Measurements from ENCODE around the gene KCNJ5. TPM values are rescaled to one million over a fixed set of nuclear protein-coding genes. Genes with fewer than 3 reads are reported as not detected.

The KCNJ5 gene
- total RNA-seq, 4 donors from 2014 or later, result 0.47 to 1.9 TPM; not detected in 2

DNA sequence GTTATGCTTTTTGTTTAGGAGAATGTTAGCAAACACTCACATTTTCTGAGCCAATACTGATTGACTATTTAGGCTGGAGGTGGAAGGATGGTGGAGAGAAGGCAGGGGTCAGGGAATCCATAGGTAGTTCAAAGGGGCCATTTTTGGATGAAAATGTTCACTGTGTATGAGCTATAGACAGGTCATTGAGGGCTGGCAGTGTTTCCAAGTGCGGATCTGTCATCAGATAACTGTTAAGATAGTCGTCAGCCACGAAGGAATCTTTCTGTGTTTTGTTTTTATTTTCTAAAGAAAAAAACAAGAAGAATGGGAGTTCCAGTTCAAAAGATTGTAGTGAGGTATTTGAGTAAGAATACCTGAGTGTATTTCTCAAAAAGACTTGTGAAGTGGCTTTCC lies 3.1 kb downstream of the KCNJ5 start:
- TF ChIP-seq, protein P1, sequence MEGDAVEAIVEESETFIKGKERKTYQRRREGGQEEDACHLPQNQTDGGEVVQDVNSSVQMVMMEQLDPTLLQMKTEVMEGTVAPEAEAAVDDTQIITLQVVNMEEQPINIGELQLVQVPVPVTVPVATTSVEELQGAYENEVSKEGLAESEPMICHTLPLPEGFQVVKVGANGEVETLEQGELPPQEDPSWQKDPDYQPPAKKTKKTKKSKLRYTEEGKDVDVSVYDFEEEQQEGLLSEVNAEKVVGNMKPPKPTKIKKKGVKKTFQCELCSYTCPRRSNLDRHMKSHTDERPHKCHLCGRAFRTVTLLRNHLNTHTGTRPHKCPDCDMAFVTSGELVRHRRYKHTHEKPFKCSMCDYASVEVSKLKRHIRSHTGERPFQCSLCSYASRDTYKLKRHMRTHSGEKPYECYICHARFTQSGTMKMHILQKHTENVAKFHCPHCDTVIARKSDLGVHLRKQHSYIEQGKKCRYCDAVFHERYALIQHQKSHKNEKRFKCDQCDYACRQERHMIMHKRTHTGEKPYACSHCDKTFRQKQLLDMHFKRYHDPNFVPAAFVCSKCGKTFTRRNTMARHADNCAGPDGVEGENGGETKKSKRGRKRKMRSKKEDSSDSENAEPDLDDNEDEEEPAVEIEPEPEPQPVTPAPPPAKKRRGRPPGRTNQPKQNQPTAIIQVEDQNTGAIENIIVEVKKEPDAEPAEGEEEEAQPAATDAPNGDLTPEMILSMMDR (IDR thresholded peaks at IDR 0.05), result no peak
- no peak for TF ChIP-seq POLR2A (IDR thresholded peaks at IDR 0.05)
- H3K4me1 ChIP-seq, result peaks cover 14 to 59% (median 18%) of the 10 kb centered on the region in 3 donors
- H3K27me3 ChIP-seq, result peaks cover 0 to 29% (median 0%) of the 10 kb centered on the region in 4 donors
- intact Hi-C loops (cut with DNase I), result no loop called here
- no peaks in the 10 kb centered on the region for H3K9me3 ChIP-seq
- WGBS, 2 donors, result 88 to 89% methylated on average over 3 of the region's 3 CpGs
- H3K36me3 ChIP-seq, result no peaks in the 10 kb centered on the region
- no peak overlapping the region for H3K27ac ChIP-seq
- DNase-seq, result no peak
- H3K4me3 ChIP-seq, result no peak overlapping the region

DNA sequence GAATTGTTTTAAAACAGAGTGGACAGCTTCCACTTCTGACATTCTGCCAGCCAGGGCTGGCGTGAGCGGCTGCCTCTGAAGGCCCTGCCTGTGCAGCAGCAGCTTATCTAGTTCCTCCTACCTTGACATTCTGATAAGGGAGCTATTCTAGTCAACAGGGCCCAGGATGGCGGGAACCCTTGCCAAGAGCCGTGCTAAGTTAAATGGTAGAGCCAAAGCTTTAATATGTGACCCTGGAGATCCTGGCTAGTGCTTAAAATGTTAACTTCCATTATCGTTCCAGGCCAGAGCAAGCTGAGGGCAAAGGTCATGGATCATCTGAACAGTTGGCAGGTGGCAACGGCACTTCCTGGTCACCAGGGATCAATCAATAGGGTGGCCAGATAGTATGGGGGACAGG lies 3.5 kb downstream of the KCNJ5 start:
- intact Hi-C loops (cut with DNase I), result no loop called here
- peaks cover 0 to 25% (median 0%) of the 10 kb centered on the region in 4 donors for H3K27me3 ChIP-seq
- no peaks in the 10 kb centered on the region for H3K9me3 ChIP-seq
- H3K36me3 ChIP-seq, result no peaks in the 10 kb centered on the region
- 70 to 100% methylated on average over 4 to 6 of the region's 6 CpGs for WGBS, 2 donors
- no peak for DNase-seq
- no peak overlapping the region for H3K27ac ChIP-seq
- TF ChIP-seq, protein P1 (IDR thresholded peaks at IDR 0.05), result no peak
- TF ChIP-seq POLR2A (IDR thresholded peaks at IDR 0.05), result no peak
- H3K4me3 ChIP-seq, result no peak overlapping the region
- H3K4me1 ChIP-seq, result peaks cover 14 to 55% (median 18%) of the 10 kb centered on the region in 3 donors

DNA sequence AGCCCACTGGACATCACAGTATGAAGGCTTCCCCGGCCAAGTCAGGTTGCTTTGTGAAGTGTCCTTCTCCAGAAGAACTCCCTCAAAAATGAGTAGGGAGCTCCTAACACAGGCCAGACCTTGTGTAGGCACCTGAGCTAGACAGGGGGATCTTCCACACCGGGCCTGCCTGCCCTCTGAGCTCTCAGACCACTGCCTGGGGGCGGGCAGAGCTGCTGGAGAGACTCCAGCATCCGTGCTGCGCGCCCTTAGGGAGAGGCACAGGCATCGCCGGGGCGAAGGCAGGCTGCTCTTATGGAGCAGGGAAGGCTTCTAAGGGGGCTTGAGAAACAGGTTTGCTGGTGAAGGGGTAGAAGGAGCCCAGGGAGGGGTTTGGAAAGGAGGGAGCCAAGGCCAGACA lies 4.4 kb downstream of the KCNJ5 start:
- 72 to 88% methylated on average over 5 to 8 of the region's 9 CpGs for WGBS, 2 donors
- intact Hi-C loops (cut with DNase I), result no loop called here
- H3K9me3 ChIP-seq, result no peaks in the 10 kb centered on the region
- H3K27me3 ChIP-seq, result peaks cover 0 to 17% (median 0%) of the 10 kb centered on the region in 4 donors
- peaks cover 9 to 51% (median 10%) of the 10 kb centered on the region in 3 donors for H3K4me1 ChIP-seq
- H3K4me3 ChIP-seq, result no peak overlapping the region
- no peak overlapping the region for H3K27ac ChIP-seq
- H3K36me3 ChIP-seq, result no peaks in the 10 kb centered on the region
- DNase-seq, result no peak
- TF ChIP-seq, protein P1 (IDR thresholded peaks at IDR 0.05), result no peak
- TF ChIP-seq POLR2A (IDR thresholded peaks at IDR 0.05), result no peak

DNA sequence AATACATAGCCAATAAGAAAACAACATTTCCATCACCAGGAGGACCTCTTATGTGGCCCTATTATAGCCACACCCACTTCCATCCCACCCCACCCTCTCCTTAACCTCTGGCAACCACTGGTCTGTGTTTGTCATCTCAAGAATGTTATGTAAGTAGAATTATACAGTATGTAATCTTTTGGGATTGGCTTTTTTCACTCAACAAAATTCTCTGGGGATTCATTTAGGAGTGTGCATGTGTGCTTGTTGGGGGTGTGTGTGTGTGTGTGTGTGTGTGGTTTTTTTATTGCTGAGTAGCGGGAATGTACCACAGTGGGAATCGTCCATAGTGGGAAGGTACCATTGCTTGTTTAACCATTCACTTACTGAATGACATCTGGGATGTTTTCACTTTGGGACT lies 5.2 kb downstream of the KCNJ5 start:
- H3K36me3 ChIP-seq, result no peaks in the 10 kb centered on the region
- 36 to 40% methylated on average over 2 of the region's 2 CpGs for WGBS, 2 donors
- H3K9me3 ChIP-seq, result no peaks in the 10 kb centered on the region
- H3K27ac ChIP-seq, result no peak overlapping the region
- no peak for DNase-seq
- TF ChIP-seq, protein P1 (IDR thresholded peaks at IDR 0.05), result no peak
- TF ChIP-seq POLR2A (IDR thresholded peaks at IDR 0.05), result no peak
- H3K27me3 ChIP-seq, result peaks cover 0 to 10% (median 0%) of the 10 kb centered on the region in 4 donors
- intact Hi-C loops (cut with DNase I), result no loop called here
- H3K4me1 ChIP-seq, result peaks cover 3 to 51% (median 4%) of the 10 kb centered on the region in 3 donors
- H3K4me3 ChIP-seq, result no peak overlapping the region

DNA sequence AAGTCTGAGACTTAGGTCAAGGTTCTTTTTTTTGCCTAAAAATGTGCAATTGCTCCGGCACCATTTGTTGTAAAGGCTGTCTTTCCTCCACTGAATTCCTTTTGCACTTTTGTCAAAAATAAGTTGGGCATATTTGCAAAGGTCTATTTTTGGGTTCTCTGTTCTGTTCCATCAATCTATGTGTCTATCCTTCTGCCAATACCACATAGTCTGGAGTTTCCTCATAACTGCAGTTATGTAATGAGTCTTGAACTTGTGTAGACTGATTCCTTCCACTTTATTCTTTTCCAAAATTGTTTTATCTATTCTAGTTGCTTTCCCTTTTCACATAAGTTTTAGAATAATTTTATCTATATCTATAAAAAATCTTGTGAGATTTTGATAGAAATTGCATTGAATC lies 6.7 kb downstream of the KCNJ5 start:
- H3K27me3 ChIP-seq, result peaks cover 0 to 6% (median 0%) of the 10 kb centered on the region in 4 donors
- WGBS, 2 donors, result 78 to 87% methylated on average over 1 of the region's 1 CpG
- DNase-seq, result no peak
- no peak overlapping the region for H3K4me3 ChIP-seq
- no peak overlapping the region for H3K27ac ChIP-seq
- intact Hi-C loops (cut with DNase I), result no loop called here
- H3K36me3 ChIP-seq, result no peaks in the 10 kb centered on the region
- peaks cover 0 to 37% (median 0%) of the 10 kb centered on the region in 3 donors for H3K4me1 ChIP-seq
- TF ChIP-seq, protein P1 (IDR thresholded peaks at IDR 0.05), result no peak
- TF ChIP-seq POLR2A (IDR thresholded peaks at IDR 0.05), result no peak
- no peaks in the 10 kb centered on the region for H3K9me3 ChIP-seq
